Thymus (tissue), 11 donors: ENCODE results near the gene ADPRH. TPM values are rescaled to one million over a fixed set of nuclear protein-coding genes. Genes with fewer than 3 reads are reported as not detected.

Experiments used
- DNase-seq, 9 donors: peaks; one replicate each; pipeline ENCODE4 v3.0.0-alpha.2; 2013; ENCODE audit warnings: low spot score in 9 of 9, low read depth in 6 of 9, missing footprints in 1 of 9
- H3K27ac ChIP-seq, 2 donors: one replicate each; pipeline ENCODE4 v1.5.1; 2013; ENCODE audit warnings: control low read depth in 1 of 2, low read depth in 1 of 2, low read length in 1 of 2, mild to moderate bottlenecking in 1 of 2, moderate library complexity in 1 of 2
- H3K27me3 ChIP-seq, 2 donors: one replicate each; pipeline ENCODE4 v1.5.1; 2013; ENCODE audit warnings: low read length in 1 of 2; ENCODE audit not compliant: control insufficient read depth in 2 of 2, insufficient read depth in 1 of 2
- H3K36me3 ChIP-seq, 2 donors: one replicate each; pipeline ENCODE4 v1.5.1; 2013; ENCODE audit warnings: low read length in 1 of 2, mild to moderate bottlenecking in 1 of 2, moderate library complexity in 1 of 2; ENCODE audit not compliant: control insufficient read depth in 2 of 2, insufficient read depth in 2 of 2
- H3K4me1 ChIP-seq, 2 donors: one replicate each; pipeline ENCODE4 v1.5.1; 2013; ENCODE audit warnings: low read length in 2 of 2; ENCODE audit not compliant: control insufficient read depth in 2 of 2, insufficient read depth in 2 of 2
- H3K4me3 ChIP-seq, 2 donors: one replicate each; pipeline ENCODE4 v1.5.1; 2013; ENCODE audit warnings: low read length in 2 of 2, control low read depth in 1 of 2, mild to moderate bottlenecking in 1 of 2
- H3K9me3 ChIP-seq, 2 donors: one replicate each; pipeline ENCODE4 v1.5.1; 2013; ENCODE audit warnings: low read length in 1 of 2, mild to moderate bottlenecking in 1 of 2; ENCODE audit not compliant: control insufficient read depth in 2 of 2, insufficient read depth in 1 of 2
- WGBS: extraction: QIAGEN DNeasy Blood & Tissue Kit; methylation state at CpG from one replicate; pipeline ENCODE4 v1.1.7; 2013; 5-methylcytosine and 5-hydroxymethylcytosine counted together
- polyA plus RNA-seq: library from polyadenylated mRNA; stranded (reverse); fragments of 200-250 nt; gene quantifications from one replicate; pipeline ENCODE4 v1.2.3, GENCODE V29; 2013
- total RNA-seq: library from RNA; stranded (reverse); fragments of 120-200 nt; gene quantifications from one replicate; pipeline ENCODE4 v1.2.4, GENCODE V29; 2013
- donor health status: healthy.

ADPRH gene
- total and polyA plus RNA-seq, 2 donors, result 2.5 to 8.2 TPM

DNA sequence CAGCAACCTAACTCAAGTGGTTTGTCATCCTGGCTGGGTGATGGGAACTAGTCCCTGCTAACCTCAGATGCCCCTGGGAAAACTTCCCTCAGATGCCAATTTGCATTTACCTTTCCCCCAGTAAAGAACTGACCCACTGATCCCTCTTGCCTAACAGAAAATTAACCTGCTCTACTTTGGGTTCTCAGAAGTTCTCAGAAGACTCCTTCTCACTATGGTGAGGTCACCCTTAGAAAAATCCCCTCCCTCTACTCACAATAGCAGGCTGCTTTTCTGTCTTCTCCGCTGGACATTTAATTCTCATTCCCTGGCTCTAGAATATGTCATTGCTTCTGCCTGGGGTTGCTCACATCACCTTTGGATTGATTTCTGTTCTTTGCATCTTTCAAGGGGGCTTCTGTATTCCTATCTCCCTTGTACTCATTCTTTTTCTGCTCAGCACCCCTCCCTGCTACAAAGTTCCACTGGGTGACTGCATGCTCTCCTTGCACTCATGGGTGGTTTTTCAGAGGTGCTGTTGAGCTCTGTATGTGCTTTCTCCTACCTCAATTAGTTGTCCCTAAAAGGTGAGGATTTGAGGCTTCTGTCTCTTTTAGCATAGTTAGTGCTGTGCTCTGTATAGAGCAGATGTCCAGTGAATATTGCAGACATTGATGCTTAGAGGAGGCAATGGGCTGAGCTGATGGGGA lies 19.3 kb downstream of the ADPRH start:
- Histone ChIP-seq H3K4me1 (no peaks in the 10 kb centered on the region), H3K27me3 (no peaks in the 10 kb centered on the region), H3K9me3 (no peaks in the 10 kb centered on the region), H3K4me3 (no peak overlapping the region), H3K36me3 (no peaks in the 10 kb centered on the region), H3K27ac (no peak overlapping the region)
- no peak for DNase-seq
- WGBS, result 94% methylated on average over 1 of the region's 1 CpG

DNA sequence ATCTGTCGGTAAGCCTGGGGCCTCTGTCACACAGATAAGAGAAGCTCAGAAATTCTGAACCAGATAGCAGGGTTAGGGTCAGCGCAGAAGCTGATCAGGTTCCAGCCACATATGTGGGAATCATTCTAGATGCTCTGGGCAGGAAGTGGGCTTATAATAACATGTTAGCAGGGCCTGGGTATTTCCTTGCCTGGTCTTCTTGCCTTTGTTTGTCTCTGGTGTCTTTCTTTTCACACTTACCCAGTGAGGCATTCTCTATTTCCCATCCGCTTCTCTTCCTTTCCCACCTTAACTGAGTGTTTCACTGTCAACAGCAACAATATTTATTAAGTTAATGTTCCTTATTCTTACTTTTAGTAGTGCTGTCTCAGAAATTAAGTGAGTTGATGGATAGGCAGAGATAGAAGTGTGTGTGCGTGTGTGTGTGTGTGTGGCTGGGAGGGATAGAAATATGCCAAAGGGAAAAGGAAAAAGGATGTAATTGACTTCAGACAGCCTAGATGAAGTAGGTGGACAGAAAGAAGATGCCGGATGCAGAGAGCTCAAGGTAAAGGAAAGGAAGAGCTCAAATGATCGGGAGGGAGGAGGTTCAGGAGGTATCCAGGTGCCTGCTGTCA lies 20.4 kb downstream of the ADPRH start:
- Histone ChIP-seq H3K9me3 (no peaks in the 10 kb centered on the region), H3K4me3 (no peak overlapping the region), H3K27ac (no peak overlapping the region), H3K27me3 (no peaks in the 10 kb centered on the region), H3K36me3 (no peaks in the 10 kb centered on the region), H3K4me1 (no peaks in the 10 kb centered on the region)
- DNase-seq, result no peak
- WGBS, result 98% methylated on average over 6 of the region's 6 CpGs

DNA sequence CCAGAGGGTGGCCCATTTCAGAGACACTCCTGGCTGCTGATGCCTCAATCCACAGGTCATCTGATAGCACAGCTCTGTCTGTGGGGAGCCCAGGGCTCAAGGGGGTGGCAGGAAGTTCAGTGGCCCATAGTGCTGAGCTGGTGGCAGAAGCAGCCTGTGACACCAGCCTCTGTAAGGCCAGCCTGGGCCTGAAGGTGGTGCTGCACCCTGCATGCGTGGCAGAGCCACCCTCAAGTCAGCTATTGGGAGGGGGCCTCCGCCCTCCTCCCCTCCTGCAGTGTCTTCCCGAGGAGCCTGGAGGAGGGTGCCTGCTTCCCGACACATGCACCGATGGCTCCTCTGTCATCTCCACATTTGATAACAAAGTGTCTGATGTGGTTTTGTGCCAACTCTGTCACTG lies 21.4 kb downstream of the ADPRH start:
- DNase-seq, result peak in 1 of 9 donors; percentile 11
- no peaks in the 10 kb centered on the region for H3K36me3 ChIP-seq
- H3K4me1 ChIP-seq, result no peaks in the 10 kb centered on the region
- no peaks in the 10 kb centered on the region for H3K9me3 ChIP-seq
- H3K4me3 ChIP-seq, result no peak overlapping the region
- H3K27me3 ChIP-seq, result no peaks in the 10 kb centered on the region
- H3K27ac ChIP-seq, result no peak overlapping the region
- WGBS, result 55% methylated on average over 5 of the region's 5 CpGs

DNA sequence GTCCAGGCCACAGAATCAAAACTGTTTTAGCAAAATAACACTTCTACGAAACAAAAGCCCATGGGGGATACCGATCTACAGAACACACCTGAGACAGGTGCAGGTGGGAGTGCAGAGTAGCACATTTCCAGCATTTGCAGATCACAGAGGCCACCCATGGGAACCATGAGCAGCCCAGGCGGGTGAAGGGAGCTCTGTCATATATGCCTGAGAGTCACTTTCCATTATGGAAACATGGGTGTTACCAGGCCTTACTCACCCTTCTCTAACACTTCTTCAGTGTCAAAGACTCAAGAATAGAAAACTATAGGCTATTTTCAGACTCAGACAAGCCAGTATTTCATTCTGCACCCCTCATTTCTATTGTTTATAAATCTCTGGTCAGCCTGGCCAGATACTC lies 21.9 kb downstream of the ADPRH start:
- Histone ChIP-seq H3K27me3 (no peaks in the 10 kb centered on the region), H3K27ac (no peak overlapping the region), H3K4me3 (no peak overlapping the region), H3K36me3 (no peaks in the 10 kb centered on the region), H3K4me1 (no peaks in the 10 kb centered on the region), H3K9me3 (no peaks in the 10 kb centered on the region)
- no peak for DNase-seq
- 89% methylated on average over 3 of the region's 3 CpGs for WGBS

DNA sequence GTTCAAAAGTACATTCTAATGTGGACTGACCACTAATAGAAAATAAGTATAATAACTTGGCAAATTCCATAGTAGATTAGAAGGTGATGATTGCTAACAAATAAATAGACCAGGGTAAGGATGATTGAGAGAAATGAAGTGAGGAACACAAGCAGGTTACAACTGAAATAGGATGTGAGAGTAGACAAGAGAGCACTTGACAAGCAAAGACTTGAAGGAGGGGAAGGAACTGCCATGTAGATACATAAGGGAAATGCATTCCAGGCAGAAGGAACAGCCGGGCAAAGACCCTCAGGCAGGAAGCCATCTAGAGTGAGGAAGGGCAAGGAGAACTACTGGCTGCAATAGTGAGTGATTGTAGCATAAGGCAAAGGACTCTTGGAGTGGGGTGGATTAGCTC lies 23.4 kb downstream of the ADPRH start:
- Histone ChIP-seq H3K4me1 (no peaks in the 10 kb centered on the region), H3K27me3 (no peaks in the 10 kb centered on the region), H3K36me3 (no peaks in the 10 kb centered on the region), H3K4me3 (no peak overlapping the region), H3K9me3 (no peaks in the 10 kb centered on the region), H3K27ac (no peak overlapping the region)
- DNase-seq, result no peak
- 88% methylated on average over 1 of the region's 1 CpG for WGBS

DNA sequence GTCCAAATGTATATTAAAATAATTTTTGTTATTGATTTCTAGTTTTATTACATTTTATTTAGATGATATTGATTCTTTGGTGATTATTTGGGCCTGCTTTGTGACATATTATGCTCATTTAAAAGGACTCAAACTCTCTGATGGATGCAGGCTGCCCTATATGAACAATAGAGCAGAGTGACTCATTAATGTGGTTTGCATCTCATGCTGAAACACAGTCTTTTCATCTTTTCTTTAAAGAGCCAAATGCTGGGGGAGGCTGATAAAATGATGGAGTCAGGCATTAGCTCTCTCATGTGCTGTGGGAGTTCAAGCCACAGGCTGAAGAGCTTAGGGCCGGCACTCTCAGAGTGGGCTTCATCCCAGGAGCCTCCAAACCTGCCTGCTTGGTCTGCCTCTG lies 25.6 kb downstream of the ADPRH start:
- Histone ChIP-seq H3K36me3 (no peaks in the 10 kb centered on the region), H3K27ac (no peak overlapping the region), H3K4me3 (no peak overlapping the region), H3K4me1 (no peaks in the 10 kb centered on the region), H3K27me3 (no peaks in the 10 kb centered on the region), H3K9me3 (no peaks in the 10 kb centered on the region)
- DNase-seq, result no peak
- WGBS, result 97% methylated on average over 1 of the region's 1 CpG

DNA sequence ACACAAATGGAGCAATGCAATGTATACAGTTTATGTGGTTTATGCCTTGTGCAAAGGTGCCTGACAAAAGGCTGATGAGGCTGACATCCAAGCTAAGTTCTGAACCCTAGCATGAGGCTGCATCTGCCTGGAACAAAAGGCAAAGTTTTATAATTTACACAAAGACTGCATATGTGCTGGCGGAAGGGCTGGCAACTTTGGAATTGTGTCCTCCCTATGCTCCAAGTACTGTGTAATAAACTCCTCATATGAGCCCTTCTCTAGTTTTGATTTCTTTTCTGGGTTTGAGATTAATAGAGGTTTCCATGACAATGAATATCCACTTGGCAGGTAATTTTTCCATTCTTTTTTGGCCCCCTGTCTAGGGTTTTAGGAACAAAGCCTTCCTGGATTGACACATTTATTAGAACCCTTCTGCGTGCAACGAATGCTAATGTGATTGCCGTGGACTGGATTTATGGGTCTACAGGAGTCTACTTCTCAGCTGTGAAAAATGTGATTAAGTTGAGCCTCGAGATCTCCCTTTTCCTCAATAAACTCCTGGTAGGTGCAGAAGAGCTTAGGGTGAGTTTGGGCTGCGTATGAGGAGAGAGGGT lies 29.2 kb downstream of the ADPRH start:
- Histone ChIP-seq H3K4me3 (no peak overlapping the region), H3K27ac (no peak overlapping the region), H3K4me1 (no peaks in the 10 kb centered on the region), H3K9me3 (no peaks in the 10 kb centered on the region), H3K36me3 (no peaks in the 10 kb centered on the region), H3K27me3 (no peaks in the 10 kb centered on the region)
- no peak for DNase-seq
- 95% methylated on average over 6 of the region's 6 CpGs for WGBS

DNA sequence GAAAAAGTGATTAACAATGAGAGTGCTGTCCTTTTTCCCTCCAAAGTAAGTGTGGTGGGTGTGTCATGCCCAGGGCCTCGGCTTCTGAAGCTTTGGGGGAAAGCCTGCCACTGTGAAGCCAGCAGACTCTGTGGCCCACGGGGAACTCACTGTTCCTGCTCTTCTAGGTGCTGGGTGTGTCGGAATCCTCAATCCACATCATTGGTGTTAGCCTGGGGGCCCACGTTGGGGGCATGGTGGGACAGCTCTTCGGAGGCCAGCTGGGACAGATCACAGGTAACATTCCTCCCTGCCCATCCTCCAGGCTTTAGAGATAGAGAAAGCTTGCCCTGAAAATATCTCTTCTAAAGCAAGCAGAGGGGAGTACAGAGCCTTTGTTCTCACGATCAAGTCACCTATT lies 30.0 kb downstream of the ADPRH start:
- no peak overlapping the region for H3K4me3 ChIP-seq
- H3K4me1 ChIP-seq, result no peaks in the 10 kb centered on the region
- no peak for DNase-seq
- no peaks in the 10 kb centered on the region for H3K36me3 ChIP-seq
- no peaks in the 10 kb centered on the region for H3K9me3 ChIP-seq
- no peak overlapping the region for H3K27ac ChIP-seq
- 88% methylated on average over 6 of the region's 6 CpGs for WGBS
- no peaks in the 10 kb centered on the region for H3K27me3 ChIP-seq

DNA sequence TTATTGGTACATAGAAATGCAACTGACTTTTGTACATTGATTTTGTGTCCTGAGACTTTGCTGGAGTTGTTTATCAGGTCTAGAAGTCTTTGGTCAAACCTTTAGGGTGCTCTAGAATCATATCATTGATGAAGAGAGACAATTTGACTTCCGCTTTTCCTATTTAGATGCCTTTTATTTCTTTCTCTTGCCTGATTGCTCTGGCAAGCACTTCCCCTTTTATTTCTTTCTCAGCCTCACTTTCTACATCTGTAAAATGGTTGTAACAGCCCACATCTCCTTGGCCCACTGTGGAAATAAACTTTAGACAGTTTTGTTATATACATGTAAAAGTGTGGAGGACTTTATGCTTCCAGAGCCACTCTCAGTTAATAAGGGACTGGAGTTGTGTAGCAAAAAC lies 32.4 kb downstream of the ADPRH start:
- WGBS, result 98% methylated on average over 1 of the region's 1 CpG

More for the DNA sequence above, 32.4 kb downstream of the ADPRH start:
- Histone ChIP-seq H3K27me3 (no peaks in the 10 kb centered on the region), H3K27ac (no peak overlapping the region), H3K36me3 (no peaks in the 10 kb centered on the region), H3K4me3 (no peak overlapping the region), H3K4me1 (no peaks in the 10 kb centered on the region), H3K9me3 (no peaks in the 10 kb centered on the region)
- no peak for DNase-seq
